Measurements from ENCODE around the gene TMEM270. TPM values are rescaled to one million over a fixed set of nuclear protein-coding genes. Genes with fewer than 3 reads are reported as not detected.

TMEM270 gene
- polyA plus RNA-seq, 1 donor, result not detected

- DNase-seq, result no peak
Measured at GRCh38 chr7:73908123-73908611, 47.2 kb downstream of the TMEM270 start.

- DNase-seq, result no peak
Measured at GRCh38 chr7:73909051-73909941, 48.3 kb downstream of the TMEM270 start.

GRCh38 chr7:73909996-73910395 is 49.0 kb downstream of the TMEM270 start:
- DNase-seq, result no peak

GRCh38 chr7:73912223-73912622 is 51.3 kb downstream of the TMEM270 start:
- DNase-seq, result no peak

Other genes starting within 250 kb of the TMEM270 start
- 1.7 TPM for gene MLXIPL, start 236.6 kb upstream of the TMEM270 start, polyA plus RNA-seq (ENCODE audit: insufficient read length)
- gene VPS37D, start 193.3 kb upstream of the TMEM270 start, polyA plus RNA-seq (ENCODE audit: insufficient read length), result 3.1 TPM
- 7.8 TPM for gene DNAJC30, start 177.7 kb upstream of the TMEM270 start, polyA plus RNA-seq (ENCODE audit: insufficient read length)
- 79.8 TPM for gene BUD23, start 177.6 kb upstream of the TMEM270 start, polyA plus RNA-seq (ENCODE audit: insufficient read length)
- 18.2 TPM for gene STX1A, start 141.5 kb upstream of the TMEM270 start, polyA plus RNA-seq (ENCODE audit: insufficient read length)
- gene ABHD11, start 122.4 kb upstream of the TMEM270 start, polyA plus RNA-seq (ENCODE audit: insufficient read length), result 12.4 TPM
- 0.40 TPM for gene CLDN3, start 90.9 kb upstream of the TMEM270 start, polyA plus RNA-seq (ENCODE audit: insufficient read length)
- gene CLDN4, start 30.2 kb upstream of the TMEM270 start, polyA plus RNA-seq (ENCODE audit: insufficient read length), result 0.97 TPM
- 1.5 TPM for gene METTL27, start 18.6 kb upstream of the TMEM270 start, polyA plus RNA-seq (ENCODE audit: insufficient read length)
- 87.1 TPM for gene ELN, start 167.0 kb downstream of the TMEM270 start, polyA plus RNA-seq (ENCODE audit: insufficient read length)
- gene LIMK1, start 222.6 kb downstream of the TMEM270 start, polyA plus RNA-seq (ENCODE audit: insufficient read length), result 14.6 TPM